OCI-LY3 (cell line): ENCODE measurements around the gene DOCK2.
"Not testable (repeated sequence)": the region's sequence is repeated elsewhere in the genome, so short reads cannot be mapped to it uniquely, and the experiment has no call there.

ENCODE experiments used
- H2AFZ ChIP-seq: fragments of 200-600, 300-600 bp; shearing (Covaris generic); 2 replicates; pipeline ENCODE4 v1.6.0; 2014; ENCODE audit warnings: antibody characterized with exemption, low read depth, low read length
- H3K27ac ChIP-seq: fragments of 200-600, 300-600 bp; sonication (generic); 2 replicates; pipeline ENCODE4 v1.5.1; 2014; ENCODE audit warnings: mild to moderate bottlenecking, low read length, moderate library complexity, mixed read lengths
- H3K27me3 ChIP-seq: fragments of 200-600, 300-600 bp; sonication (generic); 2 replicates; pipeline ENCODE4 v1.6.1; 2014; ENCODE audit warnings: low read depth, low read length, mixed read lengths
- H3K36me3 ChIP-seq: fragments of 200-600, 300-600 bp; sonication (generic); replicated peaks from 2 replicates; pipeline ENCODE3; 2014; ENCODE audit warnings: low read depth, low read length, mixed read lengths
- H3K4me1 ChIP-seq: fragments of 300-600, 200-600 bp; sonication (generic); 2 replicates; pipeline ENCODE4 v1.6.1; 2014; ENCODE audit warnings: low read length, mixed read lengths
- H3K4me2 ChIP-seq: fragments of 200-600, 300-600 bp; sonication (generic); 2 replicates; pipeline ENCODE4 v1.6.1; 2014; ENCODE audit warnings: low read length, mixed read lengths
- H3K4me3 ChIP-seq: fragments of 300-600, 200-600 bp; sonication (generic); 2 replicates; pipeline ENCODE4 v1.5.1; 2014; ENCODE audit warnings: antibody characterized with exemption, mild to moderate bottlenecking, low read length, moderate library complexity
- H3K79me2 ChIP-seq: fragments of 300-600, 200-600 bp; shearing (Covaris generic); 2 replicates; pipeline ENCODE4 v1.6.1; 2014; ENCODE audit warnings: mild to moderate bottlenecking, low read length, mixed read lengths
- H3K9ac ChIP-seq: fragments of 300-600, 200-600 bp; shearing (Covaris generic); 2 replicates; pipeline ENCODE4 v1.6.0; 2014; ENCODE audit warnings: mild to moderate bottlenecking, low read length, moderate library complexity
- H3K9me3 ChIP-seq: fragments of 200-600, 300-600 bp; shearing (Covaris generic); 2 replicates; pipeline ENCODE4 v1.6.1; 2014; ENCODE audit warnings: low read length, mixed read lengths; ENCODE audit not compliant: insufficient read depth
- H4K20me1 ChIP-seq: fragments of 200-600, 300-600 bp; sonication (generic); 2 replicates; pipeline ENCODE4 v1.6.1; 2016; ENCODE audit warnings: low read length, mixed read lengths; ENCODE audit not compliant: insufficient read depth
- CTCF ChIP-seq: fragments of 200-600, 300-600 bp; sonication (generic); IDR thresholded peaks from 2 replicates; pipeline ENCODE4 v1.5.1; 2014; ENCODE audit warnings: antibody characterized with exemption, low read length, low read depth
- EZH2phosphoT487 ChIP-seq: fragments of 200-600 bp; shearing (Covaris generic); IDR thresholded peaks from 2 replicates; pipeline ENCODE4 v1.6.1; 2018; ENCODE audit warnings: antibody characterized with exemption, mixed run types, low read depth

Gene DOCK2

GRCh38 chr5:169751490-169751889 lies 114.4 kb downstream of the DOCK2 start:
- H3K36me3 ChIP-seq: peaks cover 60% of the 10 kb centered on the region
- H3K9me3 ChIP-seq: no peaks in the 10 kb centered on the region
- H2AFZ ChIP-seq: no peak overlapping the region
- 0 out of 2 replicates have a peak, but pooled peaks cover 5% of the 10 kb centered on the region for H4K20me1 ChIP-seq
- H3K79me2 ChIP-seq: no peaks in the 10 kb centered on the region
- H3K27ac ChIP-seq: no peak overlapping the region
- no peak overlapping the region for H3K4me2 ChIP-seq
- H3K9ac ChIP-seq: no peak overlapping the region
- no peak for TF ChIP-seq EZH2phosphoT487
- no peak for TF ChIP-seq CTCF
- no peaks in the 10 kb centered on the region for H3K4me1 ChIP-seq
- no peak overlapping the region for H3K4me3 ChIP-seq
- no peaks in the 10 kb centered on the region for H3K27me3 ChIP-seq

- not testable (repeated sequence) for H2AFZ ChIP-seq, H4K20me1 ChIP-seq, H3K27me3 ChIP-seq, H3K4me1 ChIP-seq, H3K79me2 ChIP-seq, H3K4me3 ChIP-seq, H3K9me3 ChIP-seq, H3K4me2 ChIP-seq, H3K27ac ChIP-seq, H3K9ac ChIP-seq
- H3K36me3 ChIP-seq: peaks cover 59% of the 10 kb centered on the region
These were observed 115.5 kb downstream of the DOCK2 start for GRCh38 chr5:169752566-169752965.

GRCh38 chr5:169753795-169754194 lies 116.7 kb downstream of the DOCK2 start:
- Histone ChIP-seq H3K9ac (no peak overlapping the region), H3K4me2 (no peak overlapping the region), H3K4me1 (no peaks in the 10 kb centered on the region), H3K27me3 (no peaks in the 10 kb centered on the region), H2AFZ (no peak overlapping the region), H3K36me3 (peaks cover 54% of the 10 kb centered on the region), H3K4me3 (no peak overlapping the region), H3K79me2 (no peaks in the 10 kb centered on the region), H4K20me1 (0 out of 2 replicates have a peak, but pooled peaks cover 5% of the 10 kb centered on the region), H3K9me3 (no peaks in the 10 kb centered on the region), H3K27ac (no peak overlapping the region)
- TF ChIP-seq CTCF (no peak), EZH2phosphoT487 (no peak)

- no peak overlapping the region for H3K4me2 ChIP-seq
- no peaks in the 10 kb centered on the region for H3K4me1 ChIP-seq
- TF ChIP-seq CTCF (no peak), EZH2phosphoT487 (no peak)
- no peaks in the 10 kb centered on the region for H3K9me3 ChIP-seq
- H3K27me3 ChIP-seq: no peaks in the 10 kb centered on the region
- no peak overlapping the region for H3K4me3 ChIP-seq
- no peak overlapping the region for H3K9ac ChIP-seq
- no peak overlapping the region for H2AFZ ChIP-seq
- no peaks in the 10 kb centered on the region for H3K79me2 ChIP-seq
- peaks cover 48% of the 10 kb centered on the region for H3K36me3 ChIP-seq
- no peak overlapping the region for H3K27ac ChIP-seq
- 0 out of 2 replicates have a peak, but pooled peaks cover 5% of the 10 kb centered on the region for H4K20me1 ChIP-seq
These were observed 117.7 kb downstream of the DOCK2 start for GRCh38 chr5:169754737-169755136.
